Measurements from ENCODE around the gene TRIM66. TPM values are rescaled to one million over a fixed set of nuclear protein-coding genes. Genes with fewer than 3 reads are reported as not detected.

TRIM66 gene
- total and polyA plus RNA-seq, 4 donors: 1.6 to 14.3 (median 2.5) TPM

- no peak overlapping the region for H3K27ac ChIP-seq (ENCODE audit: low read depth in 1 of 2, low read length in 2 of 2)
- H3K4me3 ChIP-seq (ENCODE audit: low read depth in 1 of 3, low read length in 3 of 3): no peak overlapping the region
- H3K9me3 ChIP-seq (ENCODE audit: control insufficient read depth in 4 of 4, low read length in 3 of 4): no peaks in the 10 kb centered on the region
- no peak for TF ChIP-seq RXRA (IDR thresholded peaks at IDR 0.05)
- 70% methylated on average over 7 of the region's 7 CpGs for WGBS
- DNase-seq (ENCODE audit: low spot score): no peak
- H3K36me3 ChIP-seq (ENCODE audit: control insufficient read depth in 4 of 4, insufficient read depth in 3 of 4, low read depth in 1 of 4, low read length in 3 of 4): peaks cover 0 to 10% (median 2%) of the 10 kb centered on the region in 4 donors
- no peaks in the 10 kb centered on the region for H3K4me1 ChIP-seq (ENCODE audit: control insufficient read depth in 4 of 4, insufficient read depth in 4 of 4, low read length in 3 of 4)
- H3K9ac ChIP-seq (ENCODE audit: low read depth in 1 of 2, low read length in 2 of 2): no peak overlapping the region
- no peaks in the 10 kb centered on the region for H3K27me3 ChIP-seq (ENCODE audit: control insufficient read depth in 4 of 4, insufficient read depth in 4 of 4, low read length in 3 of 4)
Observed at GRCh38 chr11:8610532-8611116, 71.8 kb downstream of the TRIM66 start.

DNA sequence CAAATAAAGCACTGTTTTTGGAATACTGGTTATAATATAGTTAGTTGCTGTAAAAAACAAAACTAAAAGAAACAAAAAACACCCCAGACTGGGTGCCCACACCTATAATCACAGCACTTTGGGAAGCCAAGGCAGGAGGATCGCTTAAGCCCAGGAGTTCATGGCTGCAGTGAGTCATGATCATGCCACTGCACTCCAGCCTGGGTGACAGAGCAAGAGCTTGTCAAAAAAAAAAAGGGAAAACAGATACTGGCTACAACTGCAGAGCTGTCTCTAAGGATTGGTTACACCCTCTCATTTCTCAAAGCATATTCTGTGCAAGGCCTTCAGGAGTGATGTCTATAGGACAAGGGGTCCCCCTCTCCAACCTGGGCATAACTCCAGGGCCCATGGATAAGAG is 73.8 kb downstream of the TRIM66 start:
- TF ChIP-seq GABPA (IDR thresholded peaks at IDR 0.05 in 1 of 2, conservative IDR thresholded peaks at IDR 0.05 in 1 of 2): no peak
- TF ChIP-seq YY1 (IDR thresholded peaks at IDR 0.05): no peak
- no peak for TF ChIP-seq CTCF (IDR thresholded peaks at IDR 0.05; ENCODE audit: low read depth, low read length, missing input control)
- no peak for TF ChIP-seq NR2F2 (IDR thresholded peaks at IDR 0.05)
- TF ChIP-seq ATF3 (IDR thresholded peaks at IDR 0.05): no peak
- TF ChIP-seq FOXA1 (IDR thresholded peaks at IDR 0.05): no peak
- TF ChIP-seq TAF1 (conservative IDR thresholded peaks at IDR 0.05): no peak
- no peak for TF ChIP-seq FOXA2 (IDR thresholded peaks at IDR 0.05)
- no peak for TF ChIP-seq RAD21 (IDR thresholded peaks at IDR 0.05)
- no peak for TF ChIP-seq EGR1 (IDR thresholded peaks at IDR 0.05; ENCODE audit: low read depth in 2 of 2)
- no peak for TF ChIP-seq ZBTB33 (IDR thresholded peaks at IDR 0.05)
- TF ChIP-seq REST (IDR thresholded peaks at IDR 0.05): no peak
- no peak for TF ChIP-seq HNF4A (conservative IDR thresholded peaks at IDR 0.05)
- no peak for TF ChIP-seq RXRA (IDR thresholded peaks at IDR 0.05)
- no peak for TF ChIP-seq JUND (IDR thresholded peaks at IDR 0.05)
- no peak for TF ChIP-seq HNF4G (IDR thresholded peaks at IDR 0.05)
- no peak for TF ChIP-seq MAX (IDR thresholded peaks at IDR 0.05)
- Histone ChIP-seq H3K4me3 (ENCODE audit: low read depth in 1 of 3, low read length in 3 of 3) (no peak overlapping the region), H3K27me3 (ENCODE audit: control insufficient read depth in 4 of 4, insufficient read depth in 4 of 4, low read length in 3 of 4) (no peaks in the 10 kb centered on the region), H3K27ac (ENCODE audit: low read depth in 1 of 2, low read length in 2 of 2) (no peak overlapping the region), H3K4me1 (ENCODE audit: control insufficient read depth in 4 of 4, insufficient read depth in 4 of 4, low read length in 3 of 4) (no peaks in the 10 kb centered on the region), H3K9me3 (ENCODE audit: control insufficient read depth in 4 of 4, low read length in 3 of 4) (no peaks in the 10 kb centered on the region), H3K36me3 (ENCODE audit: control insufficient read depth in 4 of 4, insufficient read depth in 3 of 4, low read depth in 1 of 4, low read length in 3 of 4) (peaks cover 0 to 6% (median 2%) of the 10 kb centered on the region in 4 donors), H3K9ac (ENCODE audit: low read depth in 1 of 2, low read length in 2 of 2) (no peak overlapping the region)
- DNase-seq (ENCODE audit: low spot score): no peak
- 96% methylated on average over 1 of the region's 1 CpG for WGBS

All from liver (tissue), 9 donors.